Activated naive CD4-positive, alpha-beta T cell treated with anti-CD3 and anti-CD28 coated beads for 36 hours (primary cell): ENCODE results near the gene ZNF547. TPM values are rescaled to one million over a fixed set of nuclear protein-coding genes. Genes with fewer than 3 reads are reported as not detected.

Experiments
- CTCF ChIA-PET: fragments of 350-600 bp; sonication (Branson Sonifier 250); formaldehyde crosslinking; loops from one replicate; lab custom pipeline; 2021; ENCODE audit warnings: antibody characterized with exemption; lab: Charles Lee
- DNase-seq: peaks from one replicate; pipeline ENCODE4 v3.0.0-alpha.2; 2020
- H3K27ac Mint-ChIP-seq: one replicate; pipeline ENCODE4 v1.8.0; 2021; ENCODE audit warnings: mild to moderate bottlenecking, mixed read lengths
- H3K27me3 Mint-ChIP-seq: one replicate; pipeline ENCODE4 v1.8.0; 2021; ENCODE audit warnings: low read depth, mixed read lengths
- H3K36me3 Mint-ChIP-seq: one replicate; pipeline ENCODE4 v1.8.0; 2021; ENCODE audit warnings: low read depth, mixed read lengths
- H3K4me1 Mint-ChIP-seq: one replicate; pipeline ENCODE4 v1.8.0; 2021; ENCODE audit warnings: low read depth, mixed read lengths
- H3K4me3 Mint-ChIP-seq: one replicate; pipeline ENCODE4 v1.8.0; 2021; ENCODE audit warnings: mild to moderate bottlenecking, moderate library complexity, mixed read lengths
- H3K9me3 Mint-ChIP-seq: one replicate; pipeline ENCODE4 v1.8.0; 2021; ENCODE audit warnings: mixed read lengths
- intact Hi-C: fragments of 100-400 bp; cut with micrococcal nuclease; formaldehyde crosslinking; loops from one replicate; pipeline ENCODE4 v1.15.1; 2023
- total RNA-seq, 2 experiments: library from RNA; stranded (reverse); gene quantifications; one replicate each; pipeline ENCODE4 v1.2.3, GENCODE V29; 2021

ZNF547 gene
- total RNA-seq, 2 experiments from 2014 or later, result 0.84 to 1.3 TPM

- no peaks in the 10 kb centered on the region for H3K27me3 Mint-ChIP-seq
These were observed 14.3 kb downstream of the ZNF547 start for GRCh38 chr19:57377498-57378146.

GRCh38 chr19:57380923-57381322 is 17.6 kb downstream of the ZNF547 start:
- no peaks in the 10 kb centered on the region for H3K4me1 Mint-ChIP-seq
- H3K27ac Mint-ChIP-seq, result no peak overlapping the region
- H3K36me3 Mint-ChIP-seq, result peaks cover 36% of the 10 kb centered on the region
- H3K9me3 Mint-ChIP-seq, result peaks cover 44% of the 10 kb centered on the region
- no peak overlapping the region for H3K4me3 Mint-ChIP-seq
- intact Hi-C loops, result no loop called here
- no peak for DNase-seq
- H3K27me3 Mint-ChIP-seq, result no peaks in the 10 kb centered on the region
- CTCF ChIA-PET, result no interaction called here

More at GRCh38 chr19:57377498-57378146, 14.3 kb downstream of the ZNF547 start:
- peaks cover 67% of the 10 kb centered on the region for H3K36me3 Mint-ChIP-seq
- no peak for DNase-seq
- intact Hi-C loops, result no loop called here
- no peak overlapping the region for H3K27ac Mint-ChIP-seq
- no peaks in the 10 kb centered on the region for H3K4me1 Mint-ChIP-seq
- no peak overlapping the region for H3K4me3 Mint-ChIP-seq
- CTCF ChIA-PET, result no interaction called here
- H3K9me3 Mint-ChIP-seq, result peaks cover 61% of the 10 kb centered on the region

DNA sequence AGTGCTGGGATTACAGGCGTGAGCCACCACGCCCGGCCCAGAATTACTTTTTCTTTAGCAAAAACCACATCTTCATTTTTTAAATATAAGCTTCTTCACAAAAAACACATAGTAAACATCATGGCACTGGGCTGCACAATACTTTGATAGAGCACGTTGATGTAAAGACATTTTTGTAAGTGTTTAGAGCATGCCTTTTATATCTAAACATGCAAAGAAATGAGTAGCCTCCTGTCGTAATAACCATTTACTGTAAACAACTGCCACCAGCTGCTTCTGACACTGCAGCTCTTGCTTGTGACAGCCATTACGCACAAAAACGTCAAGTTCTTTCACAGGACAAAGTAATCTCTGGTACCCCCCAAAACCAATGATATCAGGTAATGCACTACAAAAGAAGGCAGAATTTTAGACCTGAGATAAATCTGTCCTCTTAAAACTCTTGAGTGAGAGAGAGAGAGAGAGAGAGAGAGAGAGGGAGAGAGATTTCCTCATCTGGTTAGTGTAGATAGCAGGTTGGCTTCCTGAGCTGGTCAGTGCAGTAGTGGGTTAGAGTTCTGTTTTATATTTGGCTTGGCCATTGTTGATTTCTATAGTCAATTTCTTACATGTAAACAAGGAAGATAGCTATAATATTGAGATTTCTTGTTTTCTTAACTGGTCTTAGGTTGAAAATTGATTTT is 19.6 kb downstream of the ZNF547 start:
- CTCF ChIA-PET, result interaction anchor here (0.6 kb wide), 1 partner anchor 17 kb away, joined by 4 read pairs; no protein-coding TSS in a partner anchor
- Mint-ChIP-seq H3K4me1 (no peaks in the 10 kb centered on the region), H3K27me3 (no peaks in the 10 kb centered on the region), H3K9me3 (peaks cover 30% of the 10 kb centered on the region), H3K36me3 (peaks cover 22% of the 10 kb centered on the region), H3K4me3 (no peak overlapping the region), H3K27ac (no peak overlapping the region)
- DNase-seq, result no peak
- intact Hi-C loops, result no loop called here

GRCh38 chr19:57389194-57389729 is 25.9 kb downstream of the ZNF547 start:
- CTCF ChIA-PET, result interaction anchor here (0.6 to 1.0 kb wide), 4 partner anchors 17 to 583 kb away, joined by 3 to 7 read pairs (median 3); no protein-coding TSS in a partner anchor
- intact Hi-C loops, result loop anchor here (1.0 kb wide), 7 partner anchors 22 to 149 kb away; partner anchors contain the start of genes TRAPPC2B, ZNF17, ZNF304 and ZNF460
- Mint-ChIP-seq H3K27ac (peak overlapping the region; percentile 87), H3K27me3 (no peaks in the 10 kb centered on the region), H3K4me3 (peak overlapping the region; percentile 88), H3K9me3 (peaks cover 18% of the 10 kb centered on the region), H3K4me1 (peaks cover 20% of the 10 kb centered on the region), H3K36me3 (peaks cover 37% of the 10 kb centered on the region)
- DNase-seq, result no peak

GRCh38 chr19:57389730-57390598 is 26.6 kb downstream of the ZNF547 start, which contains the start of gene ZNF548:
Gene ZNF548 (plus strand): TSS chr19:57389854. CDS start chr19:57390100, 246 bp downstream.
- Mint-ChIP-seq H3K27me3 (no peaks in the 10 kb centered on the region), H3K27ac (peak within 1 kb of the TSS; percentile 87), H3K9me3 (peaks cover 25% of the 10 kb centered on the region), H3K4me3 (peak within 1 kb of the TSS; percentile 88), H3K4me1 (peaks cover 20% of the 10 kb centered on the region), H3K36me3 (peaks cover 44% of the 10 kb centered on the region)
- DNase-seq, result peak; percentile 94
- intact Hi-C loops, result loop anchor here (1.0 kb wide), 7 partner anchors 21 to 150 kb away; partner anchors contain the start of genes TRAPPC2B, ZNF17, ZNF304 and ZNF460
- CTCF ChIA-PET, result interaction anchor here (0.6 to 1.0 kb wide), 4 partner anchors 16 to 583 kb away, joined by 3 to 7 read pairs (median 3); no protein-coding TSS in a partner anchor

DNA sequence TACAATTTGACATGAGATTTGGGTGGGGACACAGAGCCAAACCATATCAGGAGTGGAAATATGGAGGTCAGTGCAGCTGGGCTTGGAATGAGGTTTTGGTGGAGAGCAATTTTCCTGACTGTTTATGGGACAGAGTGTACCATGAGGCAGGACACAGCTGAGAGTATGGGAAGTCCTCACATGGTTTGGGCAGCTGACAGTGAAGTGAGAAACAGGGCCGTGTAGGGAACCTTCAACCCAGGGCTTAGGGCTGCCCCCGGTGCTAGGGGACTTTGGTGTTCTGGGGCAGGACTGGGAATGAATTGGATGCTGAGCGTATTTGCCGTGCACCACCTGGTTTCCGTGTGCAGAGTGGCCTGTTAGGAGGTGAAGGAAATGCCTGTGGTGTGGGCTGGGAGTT is 32.4 kb downstream of the ZNF547 start:
- DNase-seq, result no peak
- Mint-ChIP-seq H3K27me3 (no peaks in the 10 kb centered on the region), H3K4me3 (no peak overlapping the region), H3K27ac (no peak overlapping the region), H3K36me3 (peaks cover 85% of the 10 kb centered on the region), H3K4me1 (peaks cover 5% of the 10 kb centered on the region), H3K9me3 (peaks cover 66% of the 10 kb centered on the region)
- intact Hi-C loops, result no loop called here
- CTCF ChIA-PET, result no interaction called here

GRCh38 chr19:57398868-57399267 is 35.5 kb downstream of the ZNF547 start:
- intact Hi-C loops, result no loop called here
- CTCF ChIA-PET, result no interaction called here
- Mint-ChIP-seq H3K4me1 (no peaks in the 10 kb centered on the region), H3K27ac (no peak overlapping the region), H3K4me3 (no peak overlapping the region), H3K9me3 (peaks cover 68% of the 10 kb centered on the region), H3K36me3 (peaks cover 79% of the 10 kb centered on the region), H3K27me3 (no peaks in the 10 kb centered on the region)
- DNase-seq, result no peak

GRCh38 chr19:57403737-57404563 is 40.6 kb downstream of the ZNF547 start:
- Mint-ChIP-seq H3K27ac (no peak overlapping the region), H3K27me3 (no peaks in the 10 kb centered on the region)
- CTCF ChIA-PET, result interaction anchor here (0.6 kb wide), 1 partner anchor 19 kb away, joined by 3 read pairs; no protein-coding TSS in a partner anchor

GRCh38 chr19:57406516-57407123 is 43.3 kb downstream of the ZNF547 start:
- Mint-ChIP-seq H3K4me3 (no peak overlapping the region), H3K27ac (peak overlapping the region; percentile 51), H3K36me3 (peaks cover 13% of the 10 kb centered on the region), H3K9me3 (peaks cover 6% of the 10 kb centered on the region), H3K4me1 (peaks cover 10% of the 10 kb centered on the region), H3K27me3 (no peaks in the 10 kb centered on the region)
- intact Hi-C loops, result loop anchor here (1.0 to 5.0 kb wide), 3 partner anchors 331 to 749 kb away; partner anchors contain the start of gene ZNF552
- peak; percentile 85 for DNase-seq
- CTCF ChIA-PET, result interaction anchor here (0.6 to 1.0 kb wide), 7 partner anchors 12 to 1061 kb away, joined by 3 to 7 read pairs (median 3); partner anchors contain the start of gene ZNF548

More at GRCh38 chr19:57403737-57404563, 40.6 kb downstream of the ZNF547 start:
- no peak for DNase-seq
- Mint-ChIP-seq H3K36me3 (peaks cover 28% of the 10 kb centered on the region), H3K4me1 (peaks cover 4% of the 10 kb centered on the region), H3K9me3 (peaks cover 22% of the 10 kb centered on the region), H3K4me3 (no peak overlapping the region)
- intact Hi-C loops, result no loop called here

GRCh38 chr19:57410877-57411671 is 47.7 kb downstream of the ZNF547 start, which contains the start of gene ZNF17:
Gene ZNF17 (plus strand): TSS chr19:57411161. CDS start chr19:57413616, 2,455 bp downstream.
- H3K4me1 Mint-ChIP-seq, result peaks cover 19% of the 10 kb centered on the region
- H3K27me3 Mint-ChIP-seq, result no peaks in the 10 kb centered on the region
- CTCF ChIA-PET, result no interaction called here
- peaks cover 38% of the 10 kb centered on the region for H3K36me3 Mint-ChIP-seq
- peak within 1 kb of the TSS; percentile 92 for H3K4me3 Mint-ChIP-seq
- DNase-seq, result peak; percentile 96
- H3K9me3 Mint-ChIP-seq, result peaks cover 13% of the 10 kb centered on the region
- intact Hi-C loops, result loop anchor here (1.0 to 5.0 kb wide), 10 partner anchors 22 to 866 kb away; partner anchors contain the start of genes TRAPPC2B, ZNF211, ZNF547 and ZNF548
- peak within 1 kb of the TSS; percentile 56 for H3K27ac Mint-ChIP-seq
